ENCODE data around the gene CDR2. TPM values are rescaled to one million over a fixed set of nuclear protein-coding genes. Genes with fewer than 3 reads are reported as not detected.

Gene CDR2
- total and polyA plus RNA-seq, 8 donors = 17.3 to 33.1 (median 25.8) TPM

DNA sequence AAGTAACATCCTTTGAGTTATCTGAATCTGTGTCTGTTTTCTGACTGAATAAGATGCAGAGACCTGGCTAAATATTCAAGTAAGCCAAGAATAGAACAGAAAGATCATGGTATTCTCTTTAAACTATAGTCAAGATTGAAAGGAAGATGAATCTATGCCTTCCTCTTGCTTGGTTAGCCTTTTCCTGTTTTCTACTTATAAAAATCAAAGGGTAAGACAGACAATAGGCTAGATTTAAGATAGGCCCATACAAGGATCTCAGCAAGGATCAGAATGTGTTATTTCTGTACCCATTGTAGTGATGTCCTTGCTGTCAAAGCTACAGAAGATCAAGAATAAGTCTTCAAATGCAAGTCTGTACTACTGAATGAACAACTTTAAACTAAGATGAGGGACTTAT is 7.0 kb upstream of the CDR2 start:
- Histone ChIP-seq H3K9me3 (no peaks in the 10 kb centered on the region), H3K27me3 (no peaks in the 10 kb centered on the region), H3K4me1 (peaks cover 0 to under 1% of the 10 kb centered on the region in 2 donors), H3K27ac (peak overlapping the region in 1 of 2 donors; percentile 30), H3K4me3 (no peak overlapping the region), H3K36me3 (no peaks in the 10 kb centered on the region)
- ATAC-seq = no peak
- no peak for DNase-seq
- TF ChIP-seq, protein P1, sequence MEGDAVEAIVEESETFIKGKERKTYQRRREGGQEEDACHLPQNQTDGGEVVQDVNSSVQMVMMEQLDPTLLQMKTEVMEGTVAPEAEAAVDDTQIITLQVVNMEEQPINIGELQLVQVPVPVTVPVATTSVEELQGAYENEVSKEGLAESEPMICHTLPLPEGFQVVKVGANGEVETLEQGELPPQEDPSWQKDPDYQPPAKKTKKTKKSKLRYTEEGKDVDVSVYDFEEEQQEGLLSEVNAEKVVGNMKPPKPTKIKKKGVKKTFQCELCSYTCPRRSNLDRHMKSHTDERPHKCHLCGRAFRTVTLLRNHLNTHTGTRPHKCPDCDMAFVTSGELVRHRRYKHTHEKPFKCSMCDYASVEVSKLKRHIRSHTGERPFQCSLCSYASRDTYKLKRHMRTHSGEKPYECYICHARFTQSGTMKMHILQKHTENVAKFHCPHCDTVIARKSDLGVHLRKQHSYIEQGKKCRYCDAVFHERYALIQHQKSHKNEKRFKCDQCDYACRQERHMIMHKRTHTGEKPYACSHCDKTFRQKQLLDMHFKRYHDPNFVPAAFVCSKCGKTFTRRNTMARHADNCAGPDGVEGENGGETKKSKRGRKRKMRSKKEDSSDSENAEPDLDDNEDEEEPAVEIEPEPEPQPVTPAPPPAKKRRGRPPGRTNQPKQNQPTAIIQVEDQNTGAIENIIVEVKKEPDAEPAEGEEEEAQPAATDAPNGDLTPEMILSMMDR (IDR thresholded peaks at IDR 0.05) = no peak
- intact Hi-C loops (cut with DNase I) = no loop called here

DNA sequence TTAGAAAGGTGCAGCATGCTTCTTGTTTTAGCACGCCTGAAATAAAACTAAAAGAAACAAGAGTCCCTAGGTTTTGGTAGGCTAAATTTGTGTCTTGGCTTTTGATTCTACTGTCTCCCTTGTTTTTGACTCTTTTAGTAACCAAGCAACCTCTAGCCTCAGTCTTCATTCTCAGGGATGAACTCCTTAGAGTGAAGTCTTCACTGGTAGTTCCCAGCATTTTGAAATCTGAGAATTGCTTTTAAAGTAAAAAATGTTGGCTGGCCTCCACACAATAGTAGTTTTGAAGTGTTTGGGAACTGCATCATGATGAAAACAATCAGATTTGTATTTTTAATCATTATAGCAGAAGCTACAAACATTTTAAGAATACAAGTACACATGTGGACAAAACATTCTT is 6.1 kb upstream of the CDR2 start:
- ATAC-seq (no peak), DNase-seq (peak in 1 of 4 donors; percentile 48)
- H3K4me1 ChIP-seq = peaks cover 0 to 9% of the 10 kb centered on the region in 2 donors
- H3K36me3 ChIP-seq = no peaks in the 10 kb centered on the region
- H3K4me3 ChIP-seq = no peak overlapping the region
- H3K27me3 ChIP-seq = no peaks in the 10 kb centered on the region
- intact Hi-C loops (cut with DNase I) = no loop called here
- no peaks in the 10 kb centered on the region for H3K9me3 ChIP-seq
- H3K27ac ChIP-seq = peak overlapping the region in 1 of 2 donors; percentile 30
- TF ChIP-seq, protein P1 (IDR thresholded peaks at IDR 0.05) = no peak

DNA sequence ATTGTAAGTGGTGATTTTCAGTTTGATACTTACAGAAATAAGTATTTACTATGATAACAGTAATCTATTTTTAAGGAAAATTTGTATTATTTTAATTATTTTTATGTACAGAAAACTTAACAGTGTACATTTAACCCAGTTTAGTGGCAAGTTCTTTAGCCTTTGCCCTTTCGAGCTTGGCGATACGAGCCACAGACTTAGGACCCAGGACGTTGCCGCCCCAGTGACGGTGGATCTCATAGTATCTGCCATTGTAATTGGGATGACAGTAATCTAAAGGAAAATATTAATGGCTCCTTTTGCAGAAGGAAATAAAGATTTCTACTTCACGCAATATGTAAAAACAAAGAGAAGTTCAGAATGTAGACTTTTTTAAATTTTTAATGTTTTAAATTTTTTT is 5.2 kb upstream of the CDR2 start:
- DNase-seq (no peak), ATAC-seq (no peak)
- Histone ChIP-seq H3K27me3 (no peaks in the 10 kb centered on the region), H3K9me3 (no peaks in the 10 kb centered on the region), H3K4me3 (no peak overlapping the region), H3K36me3 (no peaks in the 10 kb centered on the region), H3K27ac (no peak overlapping the region), H3K4me1 (peaks cover 0 to 15% of the 10 kb centered on the region in 2 donors)
- intact Hi-C loops (cut with DNase I) = no loop called here
- TF ChIP-seq, protein P1 (IDR thresholded peaks at IDR 0.05) = no peak

DNA sequence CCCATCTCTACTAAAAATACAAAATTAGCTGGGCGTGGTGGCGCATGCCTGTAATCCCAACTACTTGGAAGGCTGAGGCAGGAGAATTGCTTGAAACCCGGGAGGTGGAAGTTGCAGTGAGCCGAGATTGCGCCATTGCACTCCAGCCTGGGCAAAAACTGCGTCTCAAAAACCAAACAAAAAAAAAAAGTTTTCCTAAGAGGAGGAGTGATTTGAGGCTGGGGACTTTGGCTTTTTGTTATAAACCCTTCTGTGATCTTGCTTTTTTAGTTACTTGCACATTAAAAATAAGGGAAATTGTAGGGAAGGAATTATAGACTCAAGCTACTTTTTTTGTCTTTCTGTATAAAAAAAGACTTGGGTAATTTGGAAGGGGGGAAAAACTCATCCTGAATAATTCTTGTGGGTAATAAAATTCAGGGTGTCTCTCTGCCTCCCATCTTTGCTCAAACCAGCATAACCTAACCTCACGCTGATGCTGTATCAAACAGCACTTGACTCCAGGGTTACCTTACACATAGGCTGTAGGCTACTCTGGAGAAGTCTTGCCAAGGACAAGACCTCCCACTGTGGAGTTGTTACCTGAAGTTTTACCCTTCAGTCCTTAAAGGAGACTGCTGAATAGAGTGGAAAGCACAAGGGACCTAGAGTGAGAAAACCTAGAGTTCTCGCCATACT is 1.7 kb upstream of the CDR2 start:
- Histone ChIP-seq H3K36me3 (no peaks in the 10 kb centered on the region), H3K4me3 (no peak overlapping the region), H3K27me3 (no peaks in the 10 kb centered on the region), H3K27ac (no peak overlapping the region), H3K9me3 (no peaks in the 10 kb centered on the region), H3K4me1 (peaks cover 16 to 42% of the 10 kb centered on the region in 2 donors)
- ATAC-seq (no peak), DNase-seq (no peak)
- intact Hi-C loops (cut with DNase I) = no loop called here
- TF ChIP-seq, protein P1 (IDR thresholded peaks at IDR 0.05) = no peak

DNA sequence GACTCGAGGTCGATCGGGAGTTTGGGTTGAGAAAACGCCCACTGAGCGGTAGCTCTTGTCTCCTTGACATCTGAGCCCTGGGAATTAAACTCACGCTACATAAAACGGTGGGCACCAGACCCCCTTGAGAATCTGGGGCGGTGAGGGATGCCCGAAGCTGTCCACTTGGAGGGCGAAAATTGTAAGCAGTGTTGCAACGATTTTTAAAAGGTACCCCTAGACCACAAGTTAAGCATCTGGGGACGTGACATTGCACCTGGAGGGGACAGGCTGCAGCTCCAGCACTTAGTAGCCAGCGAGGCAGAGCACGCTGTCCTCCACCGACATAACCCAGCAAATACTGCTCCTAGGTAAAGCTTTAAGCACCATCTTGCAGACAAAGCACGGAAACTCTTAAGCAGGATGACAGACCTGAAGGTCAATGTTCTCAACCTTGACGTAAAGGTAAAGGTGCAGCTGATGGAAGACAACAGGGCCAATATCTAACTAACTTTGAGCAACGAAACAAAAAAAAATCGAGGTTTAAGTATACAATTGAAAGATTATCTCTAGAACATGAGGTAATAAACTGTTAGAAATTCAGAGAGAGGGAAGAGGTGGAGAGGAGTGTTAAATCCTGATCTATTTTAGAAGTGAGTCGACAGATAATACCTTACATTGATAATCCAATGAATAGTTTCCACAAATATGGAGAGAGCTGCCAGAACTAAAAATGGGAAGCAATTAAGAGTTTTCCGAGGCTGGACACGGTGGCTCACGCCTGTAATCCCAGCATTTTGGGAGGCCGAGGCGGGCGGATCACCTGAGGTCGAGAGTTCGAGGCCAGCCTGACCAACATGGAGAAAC is 921 bp upstream of the CDR2 start:
- Histone ChIP-seq H3K9me3 (no peaks in the 10 kb centered on the region), H3K27me3 (no peaks in the 10 kb centered on the region), H3K36me3 (no peaks in the 10 kb centered on the region), H3K4me3 (peak overlapping the region; percentile 80 to 92), H3K4me1 (peaks cover 23 to 50% of the 10 kb centered on the region in 2 donors), H3K27ac (peak overlapping the region; percentile 82 to 88)
- TF ChIP-seq, protein P1 (IDR thresholded peaks at IDR 0.05) = no peak
- no peak for DNase-seq
- intact Hi-C loops (cut with DNase I) = no loop called here
- ATAC-seq = peak; percentile 22

Measured in left lung (tissue), 10 donors.